ENCODE results near the gene SPOCK3.

SPOCK3 gene

DNA sequence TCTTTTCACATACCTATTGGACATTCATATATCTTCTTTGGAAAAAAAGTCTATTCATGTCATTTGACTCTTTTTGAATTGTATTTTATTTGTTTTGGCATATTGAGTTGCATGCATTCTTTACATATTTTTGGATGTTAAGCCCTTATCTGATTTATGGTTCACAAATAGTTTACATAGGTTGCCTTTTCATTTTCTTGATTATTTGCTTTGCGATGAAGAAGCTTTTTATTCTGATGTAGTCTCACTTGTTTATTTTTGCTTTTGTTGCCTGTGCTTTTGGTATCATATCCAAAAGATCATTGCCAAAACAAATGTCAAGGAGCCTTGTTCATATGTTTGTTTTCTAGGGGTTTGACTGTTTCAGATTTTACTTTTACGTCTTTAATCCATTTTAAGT lies 43.9 kb downstream of the SPOCK3 start:
- TF ChIP-seq, protein P1, sequence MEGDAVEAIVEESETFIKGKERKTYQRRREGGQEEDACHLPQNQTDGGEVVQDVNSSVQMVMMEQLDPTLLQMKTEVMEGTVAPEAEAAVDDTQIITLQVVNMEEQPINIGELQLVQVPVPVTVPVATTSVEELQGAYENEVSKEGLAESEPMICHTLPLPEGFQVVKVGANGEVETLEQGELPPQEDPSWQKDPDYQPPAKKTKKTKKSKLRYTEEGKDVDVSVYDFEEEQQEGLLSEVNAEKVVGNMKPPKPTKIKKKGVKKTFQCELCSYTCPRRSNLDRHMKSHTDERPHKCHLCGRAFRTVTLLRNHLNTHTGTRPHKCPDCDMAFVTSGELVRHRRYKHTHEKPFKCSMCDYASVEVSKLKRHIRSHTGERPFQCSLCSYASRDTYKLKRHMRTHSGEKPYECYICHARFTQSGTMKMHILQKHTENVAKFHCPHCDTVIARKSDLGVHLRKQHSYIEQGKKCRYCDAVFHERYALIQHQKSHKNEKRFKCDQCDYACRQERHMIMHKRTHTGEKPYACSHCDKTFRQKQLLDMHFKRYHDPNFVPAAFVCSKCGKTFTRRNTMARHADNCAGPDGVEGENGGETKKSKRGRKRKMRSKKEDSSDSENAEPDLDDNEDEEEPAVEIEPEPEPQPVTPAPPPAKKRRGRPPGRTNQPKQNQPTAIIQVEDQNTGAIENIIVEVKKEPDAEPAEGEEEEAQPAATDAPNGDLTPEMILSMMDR (IDR thresholded peaks at IDR 0.05; ENCODE audit: unreplicated experiment in 3 of 3), result no peak
- Mint-ChIP-seq H3K9me3 (no peaks in the 10 kb centered on the region), H3K36me3 (ENCODE audit: low read depth) (peaks cover 7% of the 10 kb centered on the region), H3K4me1 (no peaks in the 10 kb centered on the region), H3K27me3 (ENCODE audit: low read depth) (no peaks in the 10 kb centered on the region), H3K27ac (no peak overlapping the region), H3K4me3 (no peak overlapping the region)

DNA sequence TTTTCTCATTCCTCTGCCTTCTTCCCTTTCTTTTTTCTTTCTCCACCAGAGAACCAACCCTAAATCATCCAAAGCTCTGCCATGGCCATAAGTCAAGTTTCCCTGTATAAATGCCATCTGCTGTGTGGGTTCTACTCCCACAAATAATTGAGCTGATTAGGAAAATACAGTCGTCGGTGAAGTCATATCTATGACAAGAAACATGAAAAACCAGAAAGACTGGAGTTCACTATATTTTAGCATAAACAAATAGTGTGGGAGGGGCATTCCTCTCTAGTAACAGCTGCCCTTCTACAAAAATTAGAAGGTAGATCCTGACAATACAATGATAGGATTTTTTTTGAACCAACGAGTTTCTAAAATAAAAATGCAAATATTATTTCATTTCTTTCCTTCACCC lies 48.8 kb downstream of the SPOCK3 start:
- TF ChIP-seq, protein P1 (IDR thresholded peaks at IDR 0.05; ENCODE audit: unreplicated experiment in 3 of 3), result no peak
- Mint-ChIP-seq H3K27me3 (ENCODE audit: low read depth) (no peaks in the 10 kb centered on the region), H3K9me3 (no peaks in the 10 kb centered on the region), H3K36me3 (ENCODE audit: low read depth) (no peaks in the 10 kb centered on the region), H3K4me3 (no peak overlapping the region), H3K27ac (no peak overlapping the region), H3K4me1 (no peaks in the 10 kb centered on the region)

DNA sequence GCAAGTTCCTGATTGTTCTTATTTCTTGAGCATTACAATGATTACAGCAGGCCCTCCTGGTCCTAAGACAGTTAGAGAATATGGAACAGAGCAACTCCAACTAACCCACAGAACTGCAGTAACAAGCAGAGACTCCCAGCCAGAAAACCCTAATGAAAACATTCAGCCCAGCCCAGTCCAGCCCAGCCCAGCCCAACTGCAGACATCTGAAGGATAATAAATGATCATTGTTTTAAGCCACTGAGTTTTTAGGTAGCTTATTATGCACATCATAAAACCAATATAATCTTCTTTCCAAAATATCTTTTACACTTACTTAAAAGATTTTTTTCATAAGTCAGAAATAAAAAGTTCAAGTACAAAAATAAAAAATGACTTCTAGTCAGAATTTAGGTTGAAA lies 51.3 kb downstream of the SPOCK3 start:
- Mint-ChIP-seq H3K4me3 (no peak overlapping the region), H3K36me3 (ENCODE audit: low read depth) (no peaks in the 10 kb centered on the region), H3K27me3 (ENCODE audit: low read depth) (no peaks in the 10 kb centered on the region), H3K27ac (no peak overlapping the region), H3K4me1 (no peaks in the 10 kb centered on the region), H3K9me3 (no peaks in the 10 kb centered on the region)
- TF ChIP-seq, protein P1 (IDR thresholded peaks at IDR 0.05; ENCODE audit: unreplicated experiment in 3 of 3), result no peak

DNA sequence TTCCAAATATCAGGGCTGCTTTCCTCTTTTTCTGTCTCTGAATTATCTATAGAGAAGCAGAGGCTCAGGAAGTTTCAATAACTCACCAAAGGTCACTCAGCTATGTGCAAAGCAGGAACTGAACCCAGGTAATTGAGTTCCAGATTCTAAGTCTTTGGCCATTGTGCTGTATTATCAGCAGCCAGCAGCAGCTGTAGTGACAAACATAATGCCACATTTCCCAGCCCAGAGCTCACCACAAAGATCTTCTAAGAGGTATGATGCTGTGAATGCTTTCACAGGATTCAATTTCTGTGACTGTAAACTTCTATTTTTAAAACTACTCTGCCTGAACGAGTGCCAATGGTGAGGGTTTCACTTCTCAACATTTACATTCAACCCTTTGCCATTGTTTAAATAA lies 56.4 kb downstream of the SPOCK3 start:
- Mint-ChIP-seq H3K36me3 (ENCODE audit: low read depth) (no peaks in the 10 kb centered on the region), H3K27ac (no peak overlapping the region), H3K27me3 (ENCODE audit: low read depth) (no peaks in the 10 kb centered on the region), H3K9me3 (no peaks in the 10 kb centered on the region), H3K4me3 (no peak overlapping the region), H3K4me1 (no peaks in the 10 kb centered on the region)
- TF ChIP-seq, protein P1 (IDR thresholded peaks at IDR 0.05; ENCODE audit: unreplicated experiment in 3 of 3), result no peak

DNA sequence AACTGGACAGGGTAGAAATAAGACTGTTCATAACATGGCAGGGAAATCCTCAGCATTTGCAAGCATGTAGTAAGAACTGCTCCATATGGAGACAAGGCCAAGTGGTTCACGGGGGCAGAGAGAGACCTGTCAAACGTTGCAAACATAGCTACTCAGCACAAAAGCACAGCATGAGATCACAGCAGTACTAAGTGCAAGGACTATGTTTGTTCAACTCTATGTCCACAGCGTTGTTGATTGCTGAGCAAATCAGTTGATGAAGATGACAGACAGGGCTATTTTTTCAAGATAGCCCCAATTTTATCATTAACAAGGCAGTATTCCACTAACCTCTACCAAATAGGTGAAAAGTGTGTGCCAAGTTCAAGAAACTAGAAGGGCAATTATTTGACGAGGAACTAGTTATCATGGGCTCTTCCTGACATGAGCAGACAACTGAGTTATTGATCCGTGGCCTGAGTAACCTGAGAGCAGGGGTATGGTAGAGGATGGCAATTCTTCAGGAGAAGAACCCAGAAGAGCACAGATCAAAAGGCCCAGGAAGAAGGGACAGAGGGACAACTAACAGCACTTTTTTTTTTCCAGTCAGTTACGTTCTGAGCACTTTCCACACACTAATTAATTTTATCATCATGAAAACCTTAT lies 57.4 kb downstream of the SPOCK3 start:
- TF ChIP-seq, protein P1 (IDR thresholded peaks at IDR 0.05; ENCODE audit: unreplicated experiment in 3 of 3), result no peak
- no peak overlapping the region for H3K27ac Mint-ChIP-seq
- H3K4me3 Mint-ChIP-seq, result no peak overlapping the region
- no peaks in the 10 kb centered on the region for H3K36me3 Mint-ChIP-seq (ENCODE audit: low read depth)
- H3K4me1 Mint-ChIP-seq, result no peaks in the 10 kb centered on the region
- H3K9me3 Mint-ChIP-seq, result no peaks in the 10 kb centered on the region
- H3K27me3 Mint-ChIP-seq (ENCODE audit: low read depth), result no peaks in the 10 kb centered on the region

DNA sequence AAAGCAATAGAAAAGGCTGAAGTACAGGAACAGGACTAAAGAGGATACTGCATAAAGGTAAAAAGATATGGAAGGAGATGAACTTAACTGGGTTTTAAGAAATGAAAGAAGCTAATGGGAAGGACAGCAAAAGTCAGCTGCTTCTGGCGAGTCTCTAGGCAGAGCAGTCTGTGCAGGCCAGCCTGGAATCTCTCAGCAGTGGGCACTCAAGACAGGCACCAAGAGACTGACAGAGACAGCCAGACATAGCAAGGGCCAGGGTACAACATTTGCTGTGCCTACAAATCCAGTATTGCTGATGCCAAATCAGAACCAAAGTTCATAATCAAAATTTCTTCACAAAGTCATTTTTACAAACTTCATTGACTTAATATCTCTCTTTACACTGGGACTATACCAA lies 62.4 kb downstream of the SPOCK3 start:
- peaks cover 4% of the 10 kb centered on the region for H3K36me3 Mint-ChIP-seq (ENCODE audit: low read depth)
- H3K4me1 Mint-ChIP-seq, result no peaks in the 10 kb centered on the region
- no peaks in the 10 kb centered on the region for H3K27me3 Mint-ChIP-seq (ENCODE audit: low read depth)
- no peak overlapping the region for H3K4me3 Mint-ChIP-seq
- H3K27ac Mint-ChIP-seq, result no peak overlapping the region
- TF ChIP-seq, protein P1 (IDR thresholded peaks at IDR 0.05; ENCODE audit: unreplicated experiment in 3 of 3), result no peak
- H3K9me3 Mint-ChIP-seq, result no peaks in the 10 kb centered on the region

Data from nephron (organoid).